Measurements from ENCODE around the gene COL4A5.
"Not testable (repeated sequence)": the region's sequence is repeated elsewhere in the genome, so short reads cannot be mapped to it uniquely, and the experiment has no call there.

COL4A5 gene

DNA sequence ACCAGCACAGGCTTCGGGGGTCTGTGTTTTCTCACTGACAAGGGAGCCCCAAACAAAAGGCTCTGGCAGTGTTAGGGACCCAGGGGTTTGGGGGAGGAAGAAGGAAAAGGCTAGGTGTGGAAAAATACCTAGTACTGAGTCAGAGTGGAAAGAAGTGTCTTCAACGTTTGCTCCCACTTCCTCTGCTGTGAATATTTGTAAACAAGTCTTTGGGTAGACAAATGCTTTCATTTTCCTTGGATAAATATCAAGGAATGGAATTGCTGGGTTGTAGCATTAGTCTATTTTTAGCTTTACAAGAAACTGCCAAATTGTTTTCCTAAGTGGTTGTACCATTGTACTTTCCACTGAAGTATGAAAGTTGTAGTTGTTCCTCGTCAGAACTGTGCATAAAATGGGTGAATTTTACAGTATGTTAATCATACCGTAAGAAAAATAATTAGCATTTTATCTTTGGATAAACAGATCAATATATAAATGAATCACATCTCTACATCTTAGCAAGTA, 17.4 kb downstream of the COL4A5 start:
- DNase-seq, result no peak

DNA sequence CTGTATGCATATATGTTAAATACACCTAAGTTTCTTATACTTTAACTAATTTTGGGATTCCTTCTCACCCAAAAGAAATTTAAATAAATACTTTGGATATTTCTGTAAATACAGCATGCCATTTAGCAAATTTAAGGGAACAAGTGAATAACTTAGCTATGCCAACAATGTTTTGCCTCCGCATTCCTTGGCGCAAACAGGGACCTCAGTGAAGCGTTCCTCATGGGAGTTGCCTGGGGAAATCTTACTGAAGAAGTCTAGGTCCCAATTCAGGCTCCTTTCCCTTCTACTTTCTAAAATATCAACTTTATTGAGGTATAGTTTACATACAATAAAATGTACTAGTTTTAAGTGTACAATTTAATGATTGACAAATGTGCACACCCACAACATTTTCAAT, 25.0 kb downstream of the COL4A5 start:
- DNase-seq, result no peak

DNA sequence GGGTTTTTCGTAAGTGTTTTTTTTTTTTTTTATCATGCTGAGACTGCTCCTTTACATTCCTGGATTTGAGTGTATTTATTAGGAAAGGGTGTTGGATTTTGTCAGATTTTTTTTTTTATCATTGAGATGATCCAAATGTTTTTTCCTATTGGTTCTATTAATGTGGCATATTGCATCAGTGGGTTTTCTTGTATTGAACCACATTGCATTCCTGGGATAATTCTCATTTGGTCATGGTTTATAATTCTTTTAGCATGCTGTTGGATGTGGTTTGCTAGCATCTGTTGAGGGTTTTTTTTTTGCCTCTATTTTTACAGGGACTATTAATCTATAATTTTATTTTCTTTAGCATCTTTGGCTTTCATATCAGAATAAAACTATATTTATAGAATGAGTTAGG, 28.8 kb downstream of the COL4A5 start:
- DNase-seq, result no peak

DNA sequence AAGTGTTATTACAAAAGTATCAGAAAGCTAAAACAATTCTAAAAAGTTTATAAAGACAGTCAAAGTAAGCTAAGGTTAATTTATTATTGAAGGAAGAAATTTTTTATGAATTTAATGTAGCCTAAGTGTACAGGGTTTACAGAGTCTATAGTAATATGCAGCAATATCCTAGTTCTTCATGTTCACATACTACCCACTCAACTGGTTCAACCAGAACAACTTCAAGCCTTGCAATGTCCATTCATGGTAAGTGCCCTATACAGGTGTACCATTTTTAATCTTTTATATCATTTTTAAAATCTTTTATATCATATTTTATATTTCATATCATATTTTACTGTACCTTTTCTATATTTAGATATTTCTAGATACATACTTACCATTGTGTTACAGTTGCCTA, 34.3 kb downstream of the COL4A5 start:
- no peak for DNase-seq

DNA sequence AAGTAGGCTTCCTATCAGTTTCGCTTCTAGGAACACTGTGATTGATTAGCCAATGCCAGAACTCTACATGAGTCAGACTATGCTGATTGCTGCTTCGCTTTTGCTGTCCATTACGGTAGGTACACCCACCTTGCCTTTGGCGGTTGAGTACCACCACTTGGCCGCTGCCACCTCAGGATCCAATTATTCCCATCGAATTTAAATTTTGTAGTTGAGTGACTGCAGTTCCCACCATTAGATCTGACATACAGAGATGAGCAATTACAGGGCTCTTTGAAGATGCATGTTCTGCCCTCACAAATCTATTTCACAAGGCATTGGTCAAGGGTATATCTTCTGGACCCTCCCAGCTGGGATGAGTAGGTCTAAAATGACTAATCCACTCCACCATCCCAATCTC, 41.9 kb downstream of the COL4A5 start:
- DNase-seq, result not testable (repeated sequence)

DNA sequence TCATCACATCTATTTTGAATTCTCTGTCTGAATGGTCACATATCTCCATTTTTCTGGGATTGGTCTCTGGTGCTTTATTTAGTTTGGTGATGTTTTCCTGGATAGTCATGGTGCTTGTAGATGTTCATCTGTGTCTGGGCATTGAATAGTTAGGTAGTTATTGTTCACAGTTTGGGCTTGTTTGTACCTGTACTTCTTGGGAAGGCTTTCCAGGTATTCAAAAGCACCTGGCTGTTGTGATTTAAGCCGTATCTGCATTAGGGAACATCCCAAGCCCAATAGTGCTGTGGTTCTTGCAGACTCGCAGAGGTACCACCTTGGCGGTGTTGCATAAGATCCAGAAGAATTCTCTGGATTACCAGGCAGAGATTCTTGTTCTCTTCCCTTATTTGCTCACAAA, 44.6 kb downstream of the COL4A5 start:
- no peak for DNase-seq

DNA sequence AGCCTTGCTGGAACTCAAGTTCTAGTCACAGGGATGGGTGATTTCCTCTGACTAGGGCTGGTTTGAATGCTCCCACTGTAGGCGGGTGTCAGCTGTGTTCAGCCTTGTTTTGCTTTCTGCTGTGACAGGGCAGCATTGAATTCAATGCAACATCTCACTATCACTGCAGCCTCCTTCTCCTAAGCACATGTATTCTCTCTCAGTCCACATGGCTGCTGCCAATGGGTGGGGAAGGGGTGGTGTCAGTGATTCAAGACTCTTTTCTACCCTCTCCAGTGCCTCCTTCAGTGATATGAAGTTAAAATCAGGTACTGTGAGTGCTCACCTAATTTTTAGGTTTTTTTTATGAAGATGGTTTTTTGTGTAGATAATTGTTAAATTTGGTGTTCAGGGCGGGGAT, 46.3 kb downstream of the COL4A5 start:
- no peak for DNase-seq

- no peak for DNase-seq
Measured at GRCh38 chrX:108494406-108495090, 54.9 kb downstream of the COL4A5 start.

- DNase-seq, result no peak
Measured at GRCh38 chrX:108511721-108512120, 72.1 kb downstream of the COL4A5 start.

DNA sequence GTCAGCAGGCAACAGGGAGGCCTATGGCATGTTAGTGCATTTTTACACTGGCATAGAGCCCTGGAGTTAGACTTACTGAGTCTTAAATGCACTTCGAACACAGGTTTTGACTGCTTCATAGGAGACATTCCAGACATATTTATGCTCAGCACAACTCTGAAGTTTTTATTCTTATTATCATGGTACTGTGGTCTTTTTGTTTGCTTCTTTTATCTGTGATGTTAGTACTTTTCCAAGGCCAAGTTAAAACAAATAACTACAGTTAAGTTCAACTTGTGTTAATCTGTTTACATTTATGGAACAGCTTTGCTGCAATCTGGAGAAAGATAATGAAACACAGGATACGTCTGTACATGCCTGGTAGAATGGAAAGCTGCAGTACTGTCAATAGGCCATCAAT, 76.5 kb downstream of the COL4A5 start:
- no peak for DNase-seq

DNA sequence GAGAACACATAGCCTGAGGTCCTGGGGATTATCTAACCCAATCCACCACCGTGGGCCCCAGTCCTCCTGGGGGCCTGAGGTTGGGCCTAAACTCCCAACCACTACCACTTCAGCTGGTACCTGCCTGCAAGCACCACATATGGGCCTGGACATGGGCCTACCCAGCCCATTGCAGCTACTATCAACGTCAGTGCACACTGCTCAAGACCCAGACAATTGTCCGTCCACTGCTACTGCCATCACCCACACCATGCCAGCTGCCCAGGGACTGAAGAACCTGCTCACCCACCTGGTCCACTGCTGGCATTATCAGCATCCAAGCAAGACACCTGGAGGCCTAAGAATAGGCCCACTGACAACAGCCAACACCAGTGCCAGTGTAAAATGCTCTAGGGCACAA, 88.1 kb downstream of the COL4A5 start:
- no peak for DNase-seq

DNA sequence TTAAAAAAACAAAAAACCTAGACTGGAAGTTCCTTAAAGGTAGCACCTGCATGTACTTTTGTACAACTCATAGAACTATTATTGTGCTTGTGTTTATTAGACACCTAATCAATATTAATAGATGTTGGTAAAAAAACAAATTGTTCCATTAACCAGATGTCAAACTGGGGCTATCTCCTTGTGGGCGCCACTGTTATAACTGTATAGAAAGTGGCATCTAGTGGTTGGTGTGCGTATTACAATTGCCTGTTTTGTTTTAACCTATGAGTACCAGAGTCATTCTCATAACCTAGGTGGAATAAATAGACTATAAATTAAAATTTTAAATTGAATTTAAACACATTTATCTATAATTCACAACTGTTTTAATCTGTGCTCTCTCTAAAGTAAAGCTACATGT, 97.4 kb downstream of the COL4A5 start:
- peak; percentile 12 for DNase-seq

DNA sequence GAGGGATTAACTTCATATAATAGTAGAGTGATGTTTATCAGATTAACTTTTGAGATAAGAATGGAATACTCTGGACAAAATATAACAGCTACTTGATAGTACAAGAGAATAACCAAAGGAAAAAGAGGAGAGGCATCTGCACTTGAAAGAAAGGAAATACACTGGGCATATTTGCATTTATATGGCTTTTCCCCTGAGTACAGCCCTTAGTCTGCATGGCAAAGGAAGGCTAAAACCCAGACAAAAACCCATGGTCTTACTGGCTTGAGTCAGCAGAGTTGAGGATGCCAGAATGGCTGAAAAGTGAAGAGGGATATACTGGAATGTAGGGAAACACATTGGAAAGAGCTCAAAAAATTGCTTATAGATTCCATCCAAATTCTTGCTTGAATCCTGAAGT, 101.6 kb downstream of the COL4A5 start:
- DNase-seq, result no peak

GRCh38 chrX:108557580-108557979, 117.9 kb downstream of the COL4A5 start:
- DNase-seq, result no peak

DNA sequence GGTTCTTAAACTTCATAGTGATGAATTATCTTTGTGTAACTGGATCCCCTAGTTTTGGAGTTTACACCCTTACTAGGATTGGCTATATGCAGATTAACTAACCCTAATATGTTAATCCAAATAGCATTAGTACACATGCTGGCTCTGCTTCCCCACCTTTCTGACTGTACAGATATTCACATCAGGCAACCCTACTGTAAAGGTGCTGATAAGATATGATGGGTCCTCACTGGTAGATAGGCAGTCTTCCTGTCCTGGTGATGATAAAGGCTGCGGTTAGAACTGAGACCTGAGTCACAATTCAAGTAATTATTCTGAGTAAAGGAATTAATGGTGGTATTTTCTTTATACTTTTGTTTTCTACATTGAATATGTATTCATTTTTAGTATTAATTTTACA, 118.6 kb downstream of the COL4A5 start:
- no peak for DNase-seq

DNA sequence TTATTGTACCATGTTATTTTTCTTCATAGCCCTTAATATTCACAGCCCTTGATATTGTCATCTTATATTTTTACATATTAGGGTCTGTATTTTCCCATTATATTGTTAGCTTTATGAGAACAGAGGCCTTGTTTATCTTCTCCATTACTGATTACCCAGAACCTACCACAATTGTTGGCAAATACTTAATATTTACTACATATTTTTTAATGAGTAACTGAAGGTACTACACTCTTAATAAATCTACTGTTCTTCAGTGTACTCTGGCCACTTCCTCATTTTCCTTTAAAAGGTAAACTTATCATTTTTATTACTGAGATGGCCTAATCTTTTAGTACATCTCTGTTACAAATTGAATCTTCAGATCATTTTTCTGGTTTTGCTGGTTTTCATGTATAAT, 133.5 kb downstream of the COL4A5 start:
- no peak for DNase-seq

DNA sequence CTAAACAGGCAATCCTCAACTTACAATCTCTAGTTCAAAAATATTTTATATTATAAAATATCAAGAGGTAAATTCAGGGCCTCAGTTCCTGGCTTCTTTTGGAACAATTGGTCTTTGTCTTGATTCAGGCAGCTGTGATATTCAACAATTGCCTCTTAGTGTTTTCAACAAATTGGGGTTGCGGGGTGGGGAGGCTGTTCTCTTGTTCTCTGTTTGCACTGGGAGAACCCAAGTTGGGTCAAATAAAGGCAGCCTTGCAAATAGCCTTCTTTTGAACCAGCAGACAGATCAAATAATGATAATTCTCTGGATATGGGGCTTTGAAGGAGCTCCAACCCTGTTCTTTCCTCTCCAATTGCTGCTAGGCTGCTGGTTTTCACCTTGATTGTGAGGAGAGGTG, 142.5 kb downstream of the COL4A5 start:
- DNase-seq, result no peak

DNA sequence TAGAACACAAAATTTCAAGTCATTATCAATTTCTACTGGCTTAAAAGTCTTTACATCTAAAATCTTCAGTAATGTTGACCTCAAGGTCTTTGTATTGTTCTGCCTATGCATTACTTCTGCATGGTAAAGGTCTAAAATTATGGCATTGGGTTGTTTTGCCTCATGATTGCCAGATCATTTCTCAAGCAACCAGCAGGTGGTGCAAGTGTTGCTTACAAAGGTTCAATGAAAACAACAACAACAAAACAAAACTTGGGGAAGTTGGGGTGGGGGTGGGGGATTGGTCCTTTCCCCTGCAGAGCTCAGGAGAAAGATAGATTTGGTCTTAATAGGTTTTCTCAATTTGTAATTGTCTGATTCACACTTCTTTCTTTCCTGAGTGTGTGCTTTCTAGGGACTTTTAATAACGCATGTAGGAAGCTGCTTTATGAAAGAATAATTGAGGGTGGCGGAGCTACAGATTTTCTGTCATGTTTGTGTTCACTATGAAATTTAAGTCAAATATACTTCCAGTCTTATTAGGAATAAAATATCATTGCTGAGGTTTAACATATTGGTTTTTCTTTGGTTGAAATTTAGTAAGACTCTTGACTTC, 145.1 kb downstream of the COL4A5 start:
- DNase-seq, result no peak

DNA sequence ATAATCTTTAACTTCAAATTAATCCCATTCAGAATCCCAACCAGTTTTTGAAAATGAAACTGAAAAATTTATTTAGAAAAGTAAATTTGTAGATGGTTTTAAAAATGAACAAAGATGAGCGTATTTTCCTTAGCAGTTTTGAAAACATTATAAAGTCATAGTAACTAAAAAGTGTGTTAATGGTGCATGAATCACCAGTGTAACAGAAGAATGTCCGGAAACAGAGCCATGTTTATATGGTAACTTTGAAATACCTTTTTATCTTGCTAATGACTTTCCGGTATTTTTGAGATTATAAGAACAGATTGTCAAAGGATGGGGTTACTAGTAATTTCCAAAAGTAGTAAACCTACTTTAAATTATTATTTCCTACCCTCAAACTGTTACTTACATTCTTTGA, 150.9 kb downstream of the COL4A5 start:
- DNase-seq, result no peak

GRCh38 chrX:108601276-108601675, 161.6 kb downstream of the COL4A5 start:
- DNase-seq, result no peak

GRCh38 chrX:108610141-108610540, 170.5 kb downstream of the COL4A5 start:
- DNase-seq, result no peak

GRCh38 chrX:108614616-108615015, 175.0 kb downstream of the COL4A5 start:
- no peak for DNase-seq

DNA sequence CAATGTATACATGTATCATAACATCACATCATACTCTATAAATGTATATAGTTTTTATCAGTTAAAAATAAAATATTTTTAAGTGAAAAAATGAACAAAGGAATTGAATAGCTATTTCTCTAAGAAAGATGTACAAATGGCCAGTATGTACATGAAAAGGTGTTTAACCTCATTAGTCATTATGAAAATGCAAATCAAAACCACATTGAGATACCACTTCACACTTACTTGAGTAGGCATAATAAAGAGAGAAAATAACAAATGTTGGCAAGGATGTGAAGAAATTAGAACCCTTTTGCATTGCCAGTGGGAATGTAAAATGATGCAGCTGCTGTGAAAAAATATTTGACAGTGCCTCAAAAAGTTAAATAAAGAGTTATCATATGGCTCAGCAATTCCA, 201.2 kb downstream of the COL4A5 start:
- DNase-seq, result no peak

GRCh38 chrX:108641589-108642272, 202.1 kb downstream of the COL4A5 start:
- DNase-seq, result no peak

- no peak for DNase-seq
Measured at GRCh38 chrX:108642273-108642628, 202.6 kb downstream of the COL4A5 start.
